Measurements from ENCODE around the gene NPRL2. TPM values are rescaled to one million over a fixed set of nuclear protein-coding genes. Genes with fewer than 3 reads are reported as not detected.
A peak's percentile ranks its signal among the peaks of the same experiment; 100 is the strongest.

Gene NPRL2
- total and polyA plus RNA-seq, 2 of the 13 experiments (the other 11 are each of a cell fraction or from before 2014, with no cell fraction given) = 30.6 to 51.4 TPM

DNA sequence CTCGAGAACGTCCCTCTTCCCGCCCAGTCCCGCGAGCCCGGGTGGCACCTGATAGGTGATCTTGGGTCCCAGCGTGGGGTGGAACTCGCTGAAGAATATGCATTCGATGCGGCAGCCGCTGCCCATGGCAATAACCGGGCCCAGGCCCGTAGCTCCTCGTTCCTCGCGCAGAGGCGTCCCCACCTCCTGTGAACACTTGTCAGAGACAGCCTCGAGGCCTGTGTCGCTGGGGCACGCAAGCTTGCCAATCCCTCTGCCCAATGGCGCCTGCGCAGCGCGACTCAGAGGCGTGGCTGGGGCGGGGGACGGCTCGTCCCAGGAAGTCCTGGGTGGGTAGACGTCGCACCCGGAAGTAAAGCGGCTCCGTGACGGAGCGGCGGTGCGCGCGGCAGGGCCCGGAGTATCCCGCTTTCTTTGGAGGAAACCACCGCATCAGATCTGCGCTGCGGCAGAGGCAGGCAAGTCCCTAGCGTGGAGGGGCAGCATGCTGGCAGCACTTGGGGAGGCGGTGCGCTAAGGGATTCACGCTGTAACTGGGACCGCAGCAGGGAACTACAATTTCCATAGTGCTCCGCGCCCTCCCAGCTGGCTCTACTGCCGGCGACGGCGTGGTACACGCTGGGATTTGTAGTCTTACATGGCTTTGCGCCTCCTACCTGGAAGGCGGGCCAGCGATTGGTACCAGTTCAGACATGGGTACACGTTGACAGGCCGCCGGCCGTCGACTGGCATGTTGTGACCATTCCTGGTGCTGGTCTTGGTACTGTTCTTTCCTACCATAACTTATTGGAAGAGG is at the start of gene NPRL2, which contains the start of gene CYB561D2 (continued):
- TF ChIP-seq, protein P1, sequence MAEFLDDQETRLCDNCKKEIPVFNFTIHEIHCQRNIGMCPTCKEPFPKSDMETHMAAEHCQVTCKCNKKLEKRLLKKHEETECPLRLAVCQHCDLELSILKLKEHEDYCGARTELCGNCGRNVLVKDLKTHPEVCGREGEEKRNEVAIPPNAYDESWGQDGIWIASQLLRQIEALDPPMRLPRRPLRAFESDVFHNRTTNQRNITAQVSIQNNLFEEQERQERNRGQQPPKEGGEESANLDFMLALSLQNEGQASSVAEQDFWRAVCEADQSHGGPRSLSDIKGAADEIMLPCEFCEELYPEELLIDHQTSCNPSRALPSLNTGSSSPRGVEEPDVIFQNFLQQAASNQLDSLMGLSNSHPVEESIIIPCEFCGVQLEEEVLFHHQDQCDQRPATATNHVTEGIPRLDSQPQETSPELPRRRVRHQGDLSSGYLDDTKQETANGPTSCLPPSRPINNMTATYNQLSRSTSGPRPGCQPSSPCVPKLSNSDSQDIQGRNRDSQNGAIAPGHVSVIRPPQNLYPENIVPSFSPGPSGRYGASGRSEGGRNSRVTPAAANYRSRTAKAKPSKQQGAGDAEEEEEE (CRISPR knock-in tag; IDR thresholded peaks at IDR 0.05; ENCODE audit: borderline replicate concordance) = no peak; the same call in 1 of the 2 replicates
- peak; percentile 99 for TF ChIP-seq TOPORS (CRISPR knock-in tag; IDR thresholded peaks at IDR 0.05)
- peak; percentile 95 for TF ChIP-seq SALL1 (CRISPR knock-in tag; IDR thresholded peaks at IDR 0.05)
- TF ChIP-seq NRL (CRISPR knock-in tag; IDR thresholded peaks at IDR 0.05; ENCODE audit: borderline replicate concordance) = peak; percentile 96
- TF ChIP-seq, protein P2, sequence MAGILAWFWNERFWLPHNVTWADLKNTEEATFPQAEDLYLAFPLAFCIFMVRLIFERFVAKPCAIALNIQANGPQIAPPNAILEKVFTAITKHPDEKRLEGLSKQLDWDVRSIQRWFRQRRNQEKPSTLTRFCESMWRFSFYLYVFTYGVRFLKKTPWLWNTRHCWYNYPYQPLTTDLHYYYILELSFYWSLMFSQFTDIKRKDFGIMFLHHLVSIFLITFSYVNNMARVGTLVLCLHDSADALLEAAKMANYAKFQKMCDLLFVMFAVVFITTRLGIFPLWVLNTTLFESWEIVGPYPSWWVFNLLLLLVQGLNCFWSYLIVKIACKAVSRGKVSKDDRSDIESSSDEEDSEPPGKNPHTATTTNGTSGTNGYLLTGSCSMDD (CRISPR knock-in tag; IDR thresholded peaks at IDR 0.05) = peak; percentile 61; the same call in 1 of the 2 replicates
- TF ChIP-seq REST (IDR thresholded peaks at IDR 0.05; ENCODE audit: borderline replicate concordance in 1 of 2, low read depth in 1 of 2, low read length in 2 of 2) = no peak
- TF ChIP-seq ZNF672 (CRISPR knock-in tag; IDR thresholded peaks at IDR 0.05) = 0 out of 2 replicates have a peak, but pooled peaks have one; percentile 34
- no peak for TF ChIP-seq U2AF1 (optimal IDR thresholded peaks at IDR 0.05; ENCODE audit: low read depth, low read length)
- no peak for TF ChIP-seq RBAK (CRISPR knock-in tag; IDR thresholded peaks at IDR 0.05)
- no peak for TF ChIP-seq ZNF326 (CRISPR knock-in tag; IDR thresholded peaks at IDR 0.05; ENCODE audit: borderline replicate concordance)
- peak; percentile 85 for TF ChIP-seq ZMYM4 (CRISPR knock-in tag; IDR thresholded peaks at IDR 0.05)
- TF ChIP-seq ZNF720 (CRISPR knock-in tag; IDR thresholded peaks at IDR 0.05) = 0 out of 2 replicates have a peak, but pooled peaks have one; percentile 24
- TF ChIP-seq SMAD3 (CRISPR knock-in tag; IDR thresholded peaks at IDR 0.05) = peak; percentile 71
- peak; percentile 86 for TF ChIP-seq ZBTB38 (CRISPR knock-in tag; IDR thresholded peaks at IDR 0.05)
- TF ChIP-seq IKZF4 (CRISPR knock-in tag; IDR thresholded peaks at IDR 0.05; ENCODE audit: borderline replicate concordance, low read depth, not compliant biosample characterization) = peak; percentile 96
- TF ChIP-seq, protein P3, sequence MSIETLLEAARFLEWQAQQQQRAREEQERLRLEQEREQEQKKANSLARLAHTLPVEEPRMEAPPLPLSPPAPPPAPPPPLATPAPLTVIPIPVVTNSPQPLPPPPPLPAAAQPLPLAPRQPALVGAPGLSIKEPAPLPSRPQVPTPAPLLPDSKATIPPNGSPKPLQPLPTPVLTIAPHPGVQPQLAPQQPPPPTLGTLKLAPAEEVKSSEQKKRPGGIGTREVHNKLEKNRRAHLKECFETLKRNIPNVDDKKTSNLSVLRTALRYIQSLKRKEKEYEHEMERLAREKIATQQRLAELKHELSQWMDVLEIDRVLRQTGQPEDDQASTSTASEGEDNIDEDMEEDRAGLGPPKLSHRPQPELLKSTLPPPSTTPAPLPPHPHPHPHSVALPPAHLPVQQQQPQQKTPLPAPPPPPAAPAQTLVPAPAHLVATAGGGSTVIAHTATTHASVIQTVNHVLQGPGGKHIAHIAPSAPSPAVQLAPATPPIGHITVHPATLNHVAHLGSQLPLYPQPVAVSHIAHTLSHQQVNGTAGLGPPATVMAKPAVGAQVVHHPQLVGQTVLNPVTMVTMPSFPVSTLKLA (IDR thresholded peaks at IDR 0.05) = peak; percentile 16; the same call in 1 of the 2 replicates
- TF ChIP-seq ZNF761 (CRISPR knock-in tag; conservative IDR thresholded peaks at IDR 0.05) = peak; percentile 95
- TF ChIP-seq SKI (IDR thresholded peaks at IDR 0.05; ENCODE audit: partially characterized antibody) = no peak
- peak; percentile 47; the same call in 1 of the 2 replicates for TF ChIP-seq FOXJ3 (CRISPR knock-in tag; IDR thresholded peaks at IDR 0.05; ENCODE audit: borderline replicate concordance)
- TF ChIP-seq ATAD3A (CRISPR knock-in tag; IDR thresholded peaks at IDR 0.05) = no peak
- peak; percentile 13; the same call in 1 of the 2 replicates for TF ChIP-seq JUN (CRISPR knock-in tag; IDR thresholded peaks at IDR 0.05)
- TF ChIP-seq ZNF619 (CRISPR knock-in tag; IDR thresholded peaks at IDR 0.05) = peak; percentile 82

Measured in HepG2 (cell line).